Skeletal muscle tissue (tissue), 1 donor: Measurements from ENCODE around the gene SERPINA6. TPM values are rescaled to one million over a fixed set of nuclear protein-coding genes. Genes with fewer than 3 reads are reported as not detected.

ENCODE experiments used
- total RNA-seq: library from RNA; depleted of rRNA; stranded (reverse); fragments of >200 nt; gene quantifications from one replicate; pipeline ENCODE4 v1.2.3, GENCODE V29; 2014

Gene SERPINA6
- total RNA-seq, 1 donor from 2014 or later, result not detected

Other genes starting within 250 kb of the SERPINA6 start
- 49.6 TPM for gene DDX24, start 242.1 kb downstream of the SERPINA6 start, total RNA-seq
- gene IFI27L1, start 242.0 kb downstream of the SERPINA6 start, total RNA-seq, result 5.7 TPM
- gene IFI27, start 212.6 kb downstream of the SERPINA6 start, total RNA-seq, result 1.6 TPM
- 14.1 TPM for gene IFI27L2, start 193.7 kb downstream of the SERPINA6 start, total RNA-seq
- 0.52 TPM for gene PPP4R4, start 149.0 kb downstream of the SERPINA6 start, total RNA-seq
- gene SERPINA10, start 30.1 kb downstream of the SERPINA6 start, total RNA-seq, result not detected
- not detected for gene SERPINA2, start 43.4 kb upstream of the SERPINA6 start, total RNA-seq
- 3.7 TPM for gene SERPINA1, start 65.3 kb upstream of the SERPINA6 start, total RNA-seq
- not detected for gene SERPINA11, start 129.5 kb upstream of the SERPINA6 start, total RNA-seq
- not detected for gene SERPINA9, start 152.9 kb upstream of the SERPINA6 start, total RNA-seq
- not detected for gene SERPINA12, start 186.1 kb upstream of the SERPINA6 start, total RNA-seq
- gene SERPINA4, start 238.1 kb upstream of the SERPINA6 start, total RNA-seq, result not detected